Measurements from ENCODE around the gene ORC3.
"Not testable (repeated sequence)": the region's sequence is repeated elsewhere in the genome, so short reads cannot be mapped to it uniquely, and the experiment has no call there.

The ORC3 gene

DNA sequence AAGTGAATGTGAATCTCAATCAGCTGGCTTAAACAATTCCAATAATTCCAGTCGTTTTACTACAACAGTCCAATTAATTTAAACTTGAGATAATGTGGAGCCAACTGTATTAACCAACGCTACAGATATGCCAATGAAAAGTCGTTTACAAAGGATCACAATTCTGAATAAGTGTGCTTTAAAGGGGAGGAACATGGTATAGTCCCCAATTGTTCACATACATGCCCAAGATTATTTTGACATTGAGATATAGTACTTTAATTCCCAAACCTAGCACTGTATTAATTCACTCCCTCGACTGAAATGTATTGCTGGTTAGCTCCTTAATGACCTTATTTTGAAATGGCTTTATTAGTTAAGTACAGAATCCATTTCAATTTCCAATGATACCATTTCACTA, 109.6 kb downstream of the ORC3 start:
- no peak for DNase-seq

DNA sequence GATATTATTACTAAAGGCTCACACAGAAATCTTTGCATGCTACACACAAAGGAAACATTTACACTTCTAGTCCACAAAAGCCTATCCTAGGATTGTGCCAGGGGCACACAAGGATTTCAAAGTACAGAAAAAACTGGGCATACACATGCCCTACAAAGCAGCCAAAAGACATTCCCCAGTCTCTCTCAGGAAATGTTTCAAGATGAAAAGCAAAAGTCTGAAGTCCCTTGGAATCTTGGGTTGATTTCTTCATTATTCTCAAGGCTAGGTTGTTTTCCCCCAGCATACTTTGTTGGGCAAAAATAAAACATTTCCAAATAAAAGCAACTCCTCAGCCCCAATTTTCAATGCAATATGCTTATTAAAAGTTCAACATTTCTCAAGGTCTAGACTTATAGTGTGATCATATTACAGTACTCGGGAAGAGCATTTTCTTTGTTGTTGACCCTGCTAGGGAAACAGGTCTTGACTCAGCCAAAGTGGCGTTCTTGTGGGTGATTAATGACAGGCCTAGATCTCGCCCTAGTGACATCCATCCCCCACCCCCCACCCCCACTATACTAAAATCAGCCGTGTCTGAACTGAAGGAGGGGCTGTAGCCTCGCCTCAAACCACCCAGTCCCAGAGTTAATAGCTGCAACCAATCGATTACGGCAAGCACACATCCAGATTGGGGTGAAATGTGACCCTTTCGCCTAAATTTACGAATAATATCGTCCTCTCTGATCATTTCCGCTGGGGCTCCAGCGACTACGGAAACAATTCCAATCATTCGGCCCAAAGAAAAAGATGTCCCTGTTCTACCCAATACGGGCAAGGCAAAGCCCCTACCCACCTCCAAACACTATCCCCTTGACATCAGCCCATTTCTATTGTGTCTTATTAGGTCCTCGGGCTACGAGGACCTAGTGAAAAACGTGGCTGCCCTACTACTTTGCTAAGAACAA, 110.7 kb downstream of the ORC3 start:
- peak; percentile 48 to 67 for DNase-seq

DNA sequence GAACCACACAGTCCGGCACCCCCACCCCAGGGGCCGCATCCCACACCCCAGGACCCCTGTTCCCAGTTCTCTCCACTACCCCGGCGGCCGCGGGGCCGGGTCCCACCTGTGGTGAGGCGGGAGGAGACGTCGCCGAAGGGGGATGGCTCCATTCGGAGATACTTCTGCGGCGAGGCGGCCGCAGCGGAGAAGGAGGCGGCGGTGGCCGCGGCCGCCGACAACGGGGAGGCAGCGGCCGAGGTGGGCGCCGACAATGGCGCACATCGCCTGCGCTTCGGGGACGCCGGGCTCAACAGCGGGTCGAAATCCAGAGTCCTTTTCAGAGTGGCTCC, 111.4 kb downstream of the ORC3 start:
- DNase-seq: no peak

DNA sequence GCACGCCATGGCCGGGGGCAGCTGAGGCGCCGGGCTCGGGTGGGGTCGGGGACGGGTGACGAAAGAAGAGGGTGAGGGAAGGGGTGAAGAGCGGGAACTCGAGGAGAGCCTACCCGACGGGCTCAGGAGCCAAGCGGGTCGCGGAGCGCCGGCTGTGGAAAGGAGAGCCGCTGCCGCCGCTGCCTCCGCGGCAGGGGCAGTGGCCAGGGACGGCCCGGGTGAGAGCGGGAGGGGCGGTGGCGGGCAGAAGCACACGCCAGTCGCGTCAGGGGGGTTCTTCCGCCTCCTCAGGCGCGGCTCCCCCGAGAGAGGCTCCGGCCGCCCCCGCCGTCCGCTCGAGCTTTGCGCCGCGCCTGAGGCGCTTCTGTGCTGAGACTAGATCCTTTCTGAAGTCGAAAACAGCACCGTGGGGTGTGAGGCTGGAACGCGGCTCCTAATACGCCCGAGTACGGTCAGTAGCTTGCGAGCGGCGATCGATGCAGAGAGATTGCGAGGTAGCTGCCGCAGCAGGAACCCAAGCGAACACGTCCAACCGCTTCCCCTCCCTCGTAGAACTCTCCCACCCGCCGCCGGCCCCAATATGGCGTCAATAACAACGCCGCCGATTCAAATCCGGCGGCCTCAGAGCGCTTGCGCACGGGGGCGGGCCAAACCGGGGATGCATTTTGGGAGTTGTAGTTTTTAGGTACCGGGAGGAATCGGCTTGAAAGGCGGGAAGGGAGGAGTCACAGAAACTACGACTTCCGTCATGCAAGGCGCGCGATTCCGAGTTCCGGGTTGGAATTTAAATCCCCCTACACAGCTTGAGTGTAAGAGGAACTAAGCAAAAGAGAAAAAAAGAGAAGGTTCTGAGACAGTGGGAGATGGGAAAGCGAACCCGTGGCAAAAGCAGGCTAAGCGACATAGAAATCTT, 112.0 kb downstream of the ORC3 start, which contains the start of gene AKIRIN2:
AKIRIN2 (minus strand) TSS at position 558 of the 913 bp plus-strand sequence; CDS start at position 9, 549 bp downstream.
- peak; percentile 94 to 97 for DNase-seq

DNA sequence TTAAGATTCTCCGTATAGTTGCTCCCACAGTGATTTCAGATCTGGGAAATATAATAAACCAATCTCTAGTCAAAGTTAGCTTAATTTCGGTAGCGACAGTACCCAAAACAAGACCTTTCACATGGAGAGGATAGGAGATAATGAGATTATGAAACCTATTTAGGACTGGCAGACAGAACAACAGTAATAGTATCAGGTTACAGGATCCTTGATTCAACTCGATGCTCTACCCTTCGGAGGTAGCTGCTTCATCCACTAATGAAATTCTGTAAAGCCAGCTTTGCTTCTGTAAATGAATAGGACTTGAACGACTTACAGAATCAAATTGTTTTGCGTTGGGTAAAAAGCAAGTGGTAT, 112.6 kb downstream of the ORC3 start:
- DNase-seq: no peak

- not testable (repeated sequence) for DNase-seq
Observed at GRCh38 chr6:87703039-87703438, 113.1 kb downstream of the ORC3 start.

- DNase-seq: no peak
Observed at GRCh38 chr6:87705070-87705691, 115.2 kb downstream of the ORC3 start.

DNA sequence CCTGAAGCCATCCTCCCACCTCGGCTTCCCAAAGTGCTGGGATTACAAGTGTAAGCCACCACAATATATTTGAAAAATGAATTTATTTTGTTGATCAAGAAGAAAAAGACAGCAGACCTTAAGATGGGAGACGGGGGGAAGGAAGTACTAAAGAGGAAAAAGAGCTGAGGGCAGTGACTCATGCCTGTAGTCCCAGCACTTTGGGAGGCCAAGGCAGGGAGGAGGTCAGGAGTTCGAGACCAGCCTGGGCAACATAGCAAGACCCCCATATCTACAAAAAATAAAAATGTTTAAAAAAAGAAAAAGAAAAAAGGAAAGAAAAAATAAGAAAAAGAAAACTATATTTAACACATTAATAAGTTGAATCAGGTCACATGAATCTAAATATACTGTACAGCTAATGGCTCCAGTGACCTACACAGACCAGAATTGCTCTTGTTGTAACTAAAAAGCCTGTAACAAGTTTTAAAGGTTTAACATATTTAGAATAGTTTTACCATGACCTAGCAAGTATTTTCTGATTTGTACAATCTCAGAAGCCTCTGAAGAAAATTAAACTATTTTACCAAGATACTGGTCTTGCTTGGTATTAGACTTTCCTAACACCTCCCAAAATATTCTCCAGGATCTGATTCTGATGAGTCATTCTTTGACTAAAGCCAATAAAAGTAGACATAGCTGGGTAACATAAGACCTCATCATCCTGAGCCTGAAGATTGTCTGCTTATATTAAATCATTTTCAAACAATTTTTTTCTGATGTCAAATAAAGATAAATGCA, 116.4 kb downstream of the ORC3 start:
- no peak for DNase-seq

- not testable (repeated sequence) for DNase-seq
Observed at GRCh38 chr6:87708581-87709427, 118.9 kb downstream of the ORC3 start.

GRCh38 chr6:87710090-87710489, 120.2 kb downstream of the ORC3 start:
- DNase-seq: no peak

DNA sequence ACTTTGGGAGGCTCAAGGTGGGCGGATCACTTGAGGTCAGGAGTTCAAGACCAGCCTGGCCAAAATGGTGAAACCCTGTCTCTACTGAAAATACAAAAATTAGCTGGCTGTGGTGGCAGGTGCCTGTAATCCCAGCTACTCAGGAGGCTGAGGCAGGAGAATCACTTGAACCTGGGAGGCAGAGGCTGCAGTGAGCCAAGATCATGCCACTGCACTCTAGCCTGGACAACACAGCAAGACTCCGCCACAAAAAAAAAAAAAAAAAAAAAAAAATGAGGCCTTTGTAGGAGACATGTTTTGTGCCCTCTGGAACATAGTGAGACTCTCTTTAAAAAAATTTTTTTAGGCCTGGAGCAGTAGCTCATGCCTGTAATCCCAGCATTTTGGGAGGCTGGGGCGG, 122.8 kb downstream of the ORC3 start:
- not testable (repeated sequence) for DNase-seq

- DNase-seq: peak in 1 of 2 experiments; percentile 10
Observed at GRCh38 chr6:87714093-87714842, 124.3 kb downstream of the ORC3 start.

All from SW 1271 (cell line).